Keratinocyte (primary cell): ENCODE data around the gene CDK8. TPM values are rescaled to one million over a fixed set of nuclear protein-coding genes. Genes with fewer than 3 reads are reported as not detected.

Experiments
- DNase-seq: peaks from one replicate; pipeline ENCODE4 v3.0.0-alpha.2; 2011; ENCODE audit warnings: low read depth, missing footprints, low spot score
- FAIRE-seq: peaks from 2 replicates; lab custom pipeline; 2011; peaks lifted over from hg19 to GRCh38; lab: Jason Lieb, UNC
- H2AFZ ChIP-seq: 2 replicates; pipeline ENCODE4 v1.6.0; 2012; ENCODE audit warnings: low read length, control low read depth, inconsistent platforms; ENCODE audit not compliant: control insufficient read depth
- H3K27ac ChIP-seq: 2 replicates; pipeline ENCODE4 v1.5.1; 2011; ENCODE audit warnings: low read length; ENCODE audit not compliant: control insufficient read depth, insufficient read depth
- H3K27me3 ChIP-seq: 3 replicates; pipeline ENCODE4 v1.6.0; 2011; ENCODE audit warnings: low read length; ENCODE audit not compliant: control insufficient read depth, insufficient read depth; ENCODE audit errors: extremely low read depth
- H3K36me3 ChIP-seq, 2 experiments: 2 replicates in 1 of 2; 3 replicates in 1 of 2; pipeline ENCODE4 v1.5.1; 2011; ENCODE audit warnings: low read length in 2 of 2, mild to moderate bottlenecking in 1 of 2; ENCODE audit not compliant: control insufficient read depth in 2 of 2, insufficient read depth in 2 of 2; ENCODE audit errors: extremely low read depth in 1 of 2
- H3K4me1 ChIP-seq: 3 replicates; pipeline ENCODE4 v1.5.1; 2011; ENCODE audit warnings: low read length; ENCODE audit not compliant: control insufficient read depth, insufficient read depth; ENCODE audit errors: extremely low read depth
- H3K4me2 ChIP-seq: 3 replicates; pipeline ENCODE4 v1.6.0; 2011; ENCODE audit warnings: low read depth, low read length; ENCODE audit not compliant: control insufficient read depth, insufficient read depth; ENCODE audit errors: extremely low read depth
- H3K4me3 ChIP-seq, 3 experiments: fragments of 200-600 bp in 1 of 3; sonication (generic) in 1 of 3; 2 replicates in 2 of 3; 3 replicates in 1 of 3; pipeline ENCODE4 v1.5.1; 2011 to 2016; ENCODE audit warnings: low read length in 3 of 3, mild to moderate bottlenecking in 3 of 3, control low read depth in 2 of 3, inconsistent platforms in 1 of 3, low read depth in 1 of 3, mixed read lengths in 1 of 3, mixed run types in 1 of 3, moderate library complexity in 1 of 3; ENCODE audit not compliant: control insufficient read depth in 2 of 3, insufficient read depth in 2 of 3; ENCODE audit errors: extremely low read depth in 1 of 3
- H3K79me2 ChIP-seq: 2 replicates; pipeline ENCODE4 v1.6.0; 2012; ENCODE audit warnings: low read length; ENCODE audit not compliant: control insufficient read depth, insufficient read depth
- H3K9ac ChIP-seq: 3 replicates; pipeline ENCODE4 v1.6.0; 2011; ENCODE audit warnings: low read length; ENCODE audit not compliant: control insufficient read depth, insufficient read depth; ENCODE audit errors: extremely low read depth
- H3K9me1 ChIP-seq: 3 replicates; pipeline ENCODE4 v1.6.0; 2011; ENCODE audit warnings: low read length; ENCODE audit not compliant: control insufficient read depth, insufficient read depth; ENCODE audit errors: extremely low read depth
- H3K9me3 ChIP-seq: 2 replicates; pipeline ENCODE4 v1.5.1; 2012; ENCODE audit warnings: low read depth, low read length; ENCODE audit not compliant: control insufficient read depth
- H4K20me1 ChIP-seq: 3 replicates; pipeline ENCODE4 v1.6.0; 2011; ENCODE audit warnings: low read length; ENCODE audit not compliant: control insufficient read depth, insufficient read depth; ENCODE audit errors: extremely low read depth
- EZH2 ChIP-seq: IDR thresholded peaks from one replicate; pipeline ENCODE4 v1.6.1; 2012; ENCODE audit warnings: inconsistent platforms, mild to moderate bottlenecking, low read length, moderate library complexity
- dilution Hi-C: fragments of 300-500 bp; cut with MboI; formaldehyde crosslinking; loops from one replicate; pipeline ENCODE4 v1.7.0; 2020; ENCODE audit warnings: low sequenced_read_pairs; ENCODE audit not compliant: extremely low pct_ligation_motif_present
- polyA plus RNA-seq, 5 experiments: library from polyadenylated mRNA; depleted of rRNA in 3 of 5; stranded (reverse) in 3 of 5; stranded (forward) in 1 of 5; unstranded in 1 of 5; fragments of >200 nt; gene quantifications; 1 replicate in 1 of 5; 2 replicates in 3 of 5; 3 replicates in 1 of 5; pipeline versions ENCODE4 v1.2.1 to v1.2.3, GENCODE V29; 2011 to 2012; ENCODE audit warnings: missing spikeins in 2 of 5, low read depth in 1 of 5, low replicate concordance in 1 of 5
- TF ChIP-seq, protein P1 (sequence below), 3 experiments: IDR thresholded peaks in 1 of 3; conservative IDR thresholded peaks in 1 of 3; optimal IDR thresholded peaks in 1 of 3; 2 replicates in 2 of 3; 3 replicates in 1 of 3; pipeline versions ENCODE3 to v1.5.1; 2011; ENCODE audit warnings: low read length in 3 of 3, mild to moderate bottlenecking in 3 of 3, moderate library complexity in 2 of 3, control low read depth in 1 of 3, inconsistent platforms in 1 of 3; ENCODE audit not compliant: insufficient read depth in 2 of 3; ENCODE audit errors: extremely low read depth in 1 of 3

Gene CDK8
- polyA plus RNA-seq, 1 donor (not counting 4 experiments of a cell fraction or from before 2014, with no cell fraction given), result 27.5 TPM

DNA sequence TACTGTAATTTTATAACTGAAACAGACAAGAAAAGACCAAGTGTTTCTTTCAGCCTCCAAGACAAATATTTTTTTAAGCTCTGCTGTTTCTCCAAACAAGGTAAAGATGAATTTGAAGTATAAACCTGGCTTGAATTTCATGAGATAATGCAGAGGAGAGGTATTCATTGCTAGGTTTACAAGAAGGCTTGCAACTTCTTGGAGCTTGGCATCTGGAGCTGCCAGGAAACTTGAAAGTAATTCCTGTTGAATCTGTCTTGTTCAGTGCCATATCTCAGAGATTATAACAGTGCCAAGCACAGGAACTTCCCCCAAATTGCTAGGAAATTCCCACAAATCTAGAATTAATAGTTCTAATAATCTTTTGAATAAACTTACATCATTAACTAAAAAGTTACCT is 70.9 kb downstream of the CDK8 start:
- FAIRE-seq, result no peak
- TF ChIP-seq, protein P1, sequence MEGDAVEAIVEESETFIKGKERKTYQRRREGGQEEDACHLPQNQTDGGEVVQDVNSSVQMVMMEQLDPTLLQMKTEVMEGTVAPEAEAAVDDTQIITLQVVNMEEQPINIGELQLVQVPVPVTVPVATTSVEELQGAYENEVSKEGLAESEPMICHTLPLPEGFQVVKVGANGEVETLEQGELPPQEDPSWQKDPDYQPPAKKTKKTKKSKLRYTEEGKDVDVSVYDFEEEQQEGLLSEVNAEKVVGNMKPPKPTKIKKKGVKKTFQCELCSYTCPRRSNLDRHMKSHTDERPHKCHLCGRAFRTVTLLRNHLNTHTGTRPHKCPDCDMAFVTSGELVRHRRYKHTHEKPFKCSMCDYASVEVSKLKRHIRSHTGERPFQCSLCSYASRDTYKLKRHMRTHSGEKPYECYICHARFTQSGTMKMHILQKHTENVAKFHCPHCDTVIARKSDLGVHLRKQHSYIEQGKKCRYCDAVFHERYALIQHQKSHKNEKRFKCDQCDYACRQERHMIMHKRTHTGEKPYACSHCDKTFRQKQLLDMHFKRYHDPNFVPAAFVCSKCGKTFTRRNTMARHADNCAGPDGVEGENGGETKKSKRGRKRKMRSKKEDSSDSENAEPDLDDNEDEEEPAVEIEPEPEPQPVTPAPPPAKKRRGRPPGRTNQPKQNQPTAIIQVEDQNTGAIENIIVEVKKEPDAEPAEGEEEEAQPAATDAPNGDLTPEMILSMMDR (optimal IDR thresholded peaks at IDR 0.05 in 1 of 3, IDR thresholded peaks at IDR 0.05 in 1 of 3, conservative IDR thresholded peaks at IDR 0.05 in 1 of 3; ENCODE audit: extremely low read depth in 1 of 3, insufficient read depth in 2 of 3, low read length in 3 of 3), result no peak
- no peak for TF ChIP-seq EZH2
- H3K4me3 ChIP-seq, result no peak overlapping the region
- H3K27me3 ChIP-seq, result no peaks in the 10 kb centered on the region
- H4K20me1 ChIP-seq, result no peaks in the 10 kb centered on the region
- no peak for DNase-seq
- dilution Hi-C loops, result no loop called here
- no peaks in the 10 kb centered on the region for H3K36me3 ChIP-seq
- H3K27ac ChIP-seq, result no peak overlapping the region
- H2AFZ ChIP-seq, result no peak overlapping the region
- no peak overlapping the region for H3K9ac ChIP-seq
- no peaks in the 10 kb centered on the region for H3K9me3 ChIP-seq
- peaks cover 4% of the 10 kb centered on the region for H3K4me1 ChIP-seq
- H3K79me2 ChIP-seq, result peaks cover 27% of the 10 kb centered on the region
- H3K9me1 ChIP-seq, result no peaks in the 10 kb centered on the region
- H3K4me2 ChIP-seq, result no peak overlapping the region

DNA sequence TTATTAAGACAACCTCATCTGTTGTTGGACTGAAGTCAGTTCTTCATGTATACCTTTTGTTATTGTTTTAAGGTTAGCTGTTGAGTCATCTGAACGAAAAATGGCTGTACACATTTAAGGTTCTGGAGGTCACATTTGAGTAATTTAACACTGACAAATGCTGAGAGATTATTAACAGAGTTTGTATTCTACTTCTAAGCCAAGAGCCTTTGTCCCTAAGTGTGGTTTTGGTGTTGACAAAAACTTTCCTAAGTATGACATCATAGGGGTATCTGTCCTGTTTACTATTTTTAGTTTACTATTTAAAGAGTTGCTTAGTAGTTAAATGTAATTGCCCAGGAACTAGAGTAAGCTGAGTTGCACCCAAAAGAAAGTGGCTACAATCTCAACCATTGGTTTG is 71.9 kb downstream of the CDK8 start:
- TF ChIP-seq EZH2, result no peak
- TF ChIP-seq, protein P1 (optimal IDR thresholded peaks at IDR 0.05 in 1 of 3, IDR thresholded peaks at IDR 0.05 in 1 of 3, conservative IDR thresholded peaks at IDR 0.05 in 1 of 3; ENCODE audit: extremely low read depth in 1 of 3, insufficient read depth in 2 of 3, low read length in 3 of 3), result no peak
- Histone ChIP-seq H3K27ac (no peak overlapping the region), H3K9me1 (no peaks in the 10 kb centered on the region), H3K27me3 (no peaks in the 10 kb centered on the region), H4K20me1 (no peaks in the 10 kb centered on the region), H3K4me2 (no peak overlapping the region), H3K4me1 (peaks cover 4% of the 10 kb centered on the region), H3K9ac (no peak overlapping the region), H2AFZ (no peak overlapping the region), H3K36me3 (no peaks in the 10 kb centered on the region), H3K79me2 (peaks cover 33% of the 10 kb centered on the region), H3K4me3 (no peak overlapping the region), H3K9me3 (no peaks in the 10 kb centered on the region)
- dilution Hi-C loops, result no loop called here
- DNase-seq (no peak), FAIRE-seq (no peak)
